Tibial artery (tissue), 4 donors: Measurements from ENCODE around the gene GRIN3B.

ENCODE experiments used
- DNase-seq, 2 donors: peaks; one replicate each; pipeline ENCODE4 v3.0.0-alpha.2; 2019
- H3K27ac ChIP-seq, 2 donors: fragments of 200-600 bp; sonication (generic) in 1 of 2; 1 replicate in 1 of 2; 2 replicates in 1 of 2; pipeline ENCODE4 v1.5.1; 2018 to 2019; ENCODE audit warnings: mild to moderate bottlenecking in 1 of 2
- H3K27me3 ChIP-seq, 2 donors: fragments of 200-600 bp; sonication (generic) in 1 of 2; one replicate each; pipeline versions ENCODE4 v1.5.1 to v1.6.0; 2016 to 2019
- H3K36me3 ChIP-seq, 3 donors: fragments of 200-600 bp; sonication (generic) in 2 of 3; one replicate each; pipeline ENCODE4 v1.5.1; 2016 to 2019; ENCODE audit warnings: mild to moderate bottlenecking in 2 of 3
- H3K4me1 ChIP-seq, 4 donors: fragments of 200-600 bp; sonication (generic) in 2 of 4; 1 replicate in 3 of 4; 2 replicates in 1 of 4; pipeline ENCODE4 v1.5.1; 2016 to 2019
- H3K4me3 ChIP-seq, 2 donors: fragments of 200-600 bp; sonication (generic) in 1 of 2; 1 replicate in 1 of 2; 2 replicates in 1 of 2; pipeline ENCODE4 v1.5.1; 2018 to 2019; ENCODE audit warnings: mild to moderate bottlenecking in 2 of 2
- H3K9me3 ChIP-seq, 3 donors: fragments of 200-600 bp; sonication (generic) in 1 of 3; one replicate each; pipeline ENCODE4 v1.5.1; 2016 to 2019
- intact Hi-C: fragments of 100-400 bp; cut with DNase I; formaldehyde crosslinking; loops from one replicate; pipeline ENCODE4 v1.15.0; 2023; ENCODE audit warnings: low total_unique reads
- TF ChIP-seq, protein P1 (sequence below), 2 experiments: fragments of 200-600 bp in 1 of 2; fragments of 450-650 bp in 1 of 2; IDR thresholded peaks; one replicate each; pipeline ENCODE4 v1.5.1; 2017 to 2019; ENCODE audit warnings: antibody characterized with exemption in 2 of 2, mild to moderate bottlenecking in 1 of 2, moderate library complexity in 1 of 2

The GRIN3B gene

DNA sequence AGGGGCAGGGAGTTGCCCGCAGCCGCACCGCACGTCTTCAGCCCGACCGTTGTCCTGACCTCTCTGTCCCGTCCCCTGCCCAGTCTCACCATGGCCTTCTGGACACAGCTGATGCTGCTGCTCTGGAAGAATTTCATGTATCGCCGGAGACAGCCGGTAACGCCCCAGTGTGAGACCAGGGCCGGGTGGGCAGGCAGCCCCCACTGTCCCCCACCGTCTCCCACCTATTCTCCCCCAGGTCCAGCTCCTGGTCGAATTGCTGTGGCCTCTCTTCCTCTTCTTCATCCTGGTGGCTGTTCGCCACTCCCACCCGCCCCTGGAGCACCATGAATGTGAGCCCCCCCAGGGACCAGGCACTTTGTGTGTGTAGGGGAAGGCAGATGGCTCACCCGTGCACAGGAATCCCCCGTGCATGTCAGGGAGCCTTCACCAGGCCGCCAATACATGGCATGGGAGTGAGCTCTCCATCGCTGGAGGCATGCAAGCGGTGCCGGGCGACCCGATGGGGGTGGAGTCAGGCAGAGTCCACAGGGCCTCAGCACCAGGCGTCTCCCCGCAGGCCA, 41.1 kb downstream of the GRIN3B start:
- Histone ChIP-seq H3K4me1 (peaks cover 0 to 56% (median 40%) of the 10 kb centered on the region in 4 donors), H3K27me3 (peaks cover 0 to 27% of the 10 kb centered on the region in 2 donors), H3K36me3 (peaks cover 12 to 18% (median 14%) of the 10 kb centered on the region in 3 donors), H3K9me3 (no peaks in the 10 kb centered on the region), H3K27ac (peak overlapping the region in 1 of 2 donors; percentile 62), H3K4me3 (peak overlapping the region; percentile 11 to 48)
- intact Hi-C loops, result loop anchor here (5.0 kb wide), 1 partner anchor 51 kb away; no protein-coding TSS in a partner anchor
- DNase-seq, result no peak
- TF ChIP-seq, protein P1, sequence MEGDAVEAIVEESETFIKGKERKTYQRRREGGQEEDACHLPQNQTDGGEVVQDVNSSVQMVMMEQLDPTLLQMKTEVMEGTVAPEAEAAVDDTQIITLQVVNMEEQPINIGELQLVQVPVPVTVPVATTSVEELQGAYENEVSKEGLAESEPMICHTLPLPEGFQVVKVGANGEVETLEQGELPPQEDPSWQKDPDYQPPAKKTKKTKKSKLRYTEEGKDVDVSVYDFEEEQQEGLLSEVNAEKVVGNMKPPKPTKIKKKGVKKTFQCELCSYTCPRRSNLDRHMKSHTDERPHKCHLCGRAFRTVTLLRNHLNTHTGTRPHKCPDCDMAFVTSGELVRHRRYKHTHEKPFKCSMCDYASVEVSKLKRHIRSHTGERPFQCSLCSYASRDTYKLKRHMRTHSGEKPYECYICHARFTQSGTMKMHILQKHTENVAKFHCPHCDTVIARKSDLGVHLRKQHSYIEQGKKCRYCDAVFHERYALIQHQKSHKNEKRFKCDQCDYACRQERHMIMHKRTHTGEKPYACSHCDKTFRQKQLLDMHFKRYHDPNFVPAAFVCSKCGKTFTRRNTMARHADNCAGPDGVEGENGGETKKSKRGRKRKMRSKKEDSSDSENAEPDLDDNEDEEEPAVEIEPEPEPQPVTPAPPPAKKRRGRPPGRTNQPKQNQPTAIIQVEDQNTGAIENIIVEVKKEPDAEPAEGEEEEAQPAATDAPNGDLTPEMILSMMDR (IDR thresholded peaks at IDR 0.05), result no peak

DNA sequence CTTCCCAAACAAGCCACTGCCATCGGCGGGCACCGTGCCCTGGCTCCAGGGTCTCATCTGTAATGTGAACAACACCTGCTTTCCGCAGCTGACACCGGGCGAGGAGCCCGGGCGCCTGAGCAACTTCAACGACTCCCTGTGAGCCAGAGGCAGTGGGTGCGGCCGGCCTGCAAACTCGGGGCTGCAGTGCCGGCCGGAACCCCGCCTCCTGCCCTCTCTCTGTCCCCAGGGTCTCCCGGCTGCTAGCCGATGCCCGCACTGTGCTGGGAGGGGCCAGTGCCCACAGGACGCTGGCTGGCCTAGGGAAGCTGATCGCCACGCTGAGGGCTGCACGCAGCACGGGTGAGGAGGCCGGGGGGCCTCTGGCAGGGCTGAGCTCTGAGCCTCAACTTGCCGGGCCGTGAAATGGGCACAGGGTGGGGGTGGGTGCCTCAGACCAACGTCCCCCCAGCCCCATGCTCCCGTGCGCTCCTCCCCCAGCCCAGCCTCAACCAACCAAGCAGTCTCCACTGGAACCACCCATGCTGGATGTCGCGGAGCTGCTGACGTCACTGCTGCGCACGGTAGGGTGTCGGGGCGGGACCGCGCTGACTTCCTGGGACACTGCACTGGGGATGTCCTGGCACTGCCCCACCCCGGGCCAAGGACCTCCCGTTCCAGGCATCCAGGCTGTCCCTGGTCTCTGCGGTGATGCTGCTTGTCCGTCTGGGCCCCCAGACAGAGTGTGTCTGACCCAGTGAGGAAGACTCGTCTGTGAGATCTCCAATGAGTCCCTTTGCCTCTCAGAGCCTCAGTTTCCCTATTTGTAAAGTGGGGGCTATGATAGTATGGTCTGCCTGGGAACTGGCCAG, 41.8 kb downstream of the GRIN3B start:
- DNase-seq, result peak in 1 of 2 donors; percentile 85
- intact Hi-C loops, result loop anchor here (5.0 kb wide), 1 partner anchor 50 kb away; no protein-coding TSS in a partner anchor
- no peaks in the 10 kb centered on the region for H3K9me3 ChIP-seq
- H3K4me3 ChIP-seq, result peak overlapping the region in 1 of 2 donors; percentile 11
- H3K27me3 ChIP-seq, result peaks cover 0 to 27% of the 10 kb centered on the region in 2 donors
- H3K36me3 ChIP-seq, result peaks cover 5 to 10% (median 7%) of the 10 kb centered on the region in 3 donors
- TF ChIP-seq, protein P1 (IDR thresholded peaks at IDR 0.05), result no peak
- peaks cover 0 to 56% (median 40%) of the 10 kb centered on the region in 4 donors for H3K4me1 ChIP-seq
- H3K27ac ChIP-seq, result peak overlapping the region; percentile 23 to 62

DNA sequence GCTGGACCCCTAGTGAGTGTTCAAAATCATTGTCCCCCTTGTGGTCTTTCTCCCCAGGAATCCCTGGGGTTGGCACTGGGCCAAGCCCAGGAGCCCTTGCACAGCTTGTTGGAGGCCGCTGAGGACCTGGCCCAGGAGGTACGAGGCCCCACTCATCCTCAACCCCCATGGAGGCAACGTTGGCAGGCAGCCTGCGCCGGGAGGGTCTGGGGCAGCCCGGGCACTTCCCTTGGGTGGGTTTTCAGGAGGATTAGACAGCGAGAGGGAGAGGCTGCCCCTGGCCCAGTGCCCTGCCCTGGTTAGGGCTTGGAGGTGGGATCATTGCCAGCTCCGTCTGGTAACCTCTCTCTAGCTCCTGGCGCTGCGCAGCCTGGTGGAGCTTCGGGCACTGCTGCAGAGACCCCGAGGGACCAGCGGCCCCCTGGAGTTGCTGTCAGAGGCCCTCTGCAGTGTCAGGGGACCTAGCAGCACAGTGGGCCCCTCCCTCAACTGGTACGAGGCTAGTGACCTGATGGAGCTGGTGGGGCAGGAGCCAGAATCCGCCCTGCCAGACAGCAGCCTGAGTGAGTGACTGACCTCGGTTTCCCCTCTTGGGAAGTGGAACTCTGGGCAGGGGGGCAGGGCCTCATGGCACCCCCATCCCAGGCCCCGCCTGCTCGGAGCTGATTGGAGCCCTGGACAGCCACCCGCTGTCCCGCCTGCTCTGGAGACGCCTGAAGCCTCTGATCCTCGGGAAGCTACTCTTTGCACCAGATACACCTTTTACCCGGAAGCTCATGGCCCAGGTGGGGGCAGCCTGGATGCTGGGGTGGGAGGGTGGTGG, 42.7 kb downstream of the GRIN3B start:
- Histone ChIP-seq H3K4me3 (no peak overlapping the region), H3K36me3 (peaks cover 0 to 2% (median 0%) of the 10 kb centered on the region in 3 donors), H3K27me3 (peaks cover 0 to 27% of the 10 kb centered on the region in 2 donors), H3K27ac (peak overlapping the region; percentile 23 to 62), H3K4me1 (peaks cover 0 to 51% (median 37%) of the 10 kb centered on the region in 4 donors), H3K9me3 (no peaks in the 10 kb centered on the region)
- intact Hi-C loops, result loop anchor here (5.0 kb wide), 1 partner anchor 49 kb away; no protein-coding TSS in a partner anchor
- TF ChIP-seq, protein P1 (IDR thresholded peaks at IDR 0.05), result no peak
- no peak for DNase-seq

DNA sequence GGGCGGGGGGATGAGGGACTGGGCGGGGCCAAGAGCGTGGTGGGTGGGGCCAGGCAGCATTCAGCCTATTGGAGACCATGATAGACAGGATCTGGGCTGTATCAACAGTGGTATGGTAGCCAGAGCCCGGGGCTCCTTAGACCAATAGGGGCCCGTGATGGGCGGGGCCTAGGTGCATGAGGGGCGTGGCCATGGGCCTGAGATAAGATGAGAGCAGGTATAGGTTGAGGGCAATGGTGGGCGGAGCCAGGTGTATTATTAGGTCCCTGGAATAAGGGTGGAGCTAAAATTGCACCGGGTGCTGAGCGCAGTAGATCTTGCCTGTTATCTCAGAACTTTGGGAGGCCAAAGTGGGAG, 45.0 kb downstream of the GRIN3B start:
- no peak overlapping the region for H3K4me3 ChIP-seq
- H3K27ac ChIP-seq, result no peak overlapping the region
- intact Hi-C loops, result no loop called here
- DNase-seq, result no peak
- TF ChIP-seq, protein P1 (IDR thresholded peaks at IDR 0.05), result no peak
- H3K9me3 ChIP-seq, result no peaks in the 10 kb centered on the region
- H3K4me1 ChIP-seq, result peaks cover 0 to 30% (median 26%) of the 10 kb centered on the region in 4 donors
- no peaks in the 10 kb centered on the region for H3K36me3 ChIP-seq
- H3K27me3 ChIP-seq, result peaks cover 0 to 27% of the 10 kb centered on the region in 2 donors

DNA sequence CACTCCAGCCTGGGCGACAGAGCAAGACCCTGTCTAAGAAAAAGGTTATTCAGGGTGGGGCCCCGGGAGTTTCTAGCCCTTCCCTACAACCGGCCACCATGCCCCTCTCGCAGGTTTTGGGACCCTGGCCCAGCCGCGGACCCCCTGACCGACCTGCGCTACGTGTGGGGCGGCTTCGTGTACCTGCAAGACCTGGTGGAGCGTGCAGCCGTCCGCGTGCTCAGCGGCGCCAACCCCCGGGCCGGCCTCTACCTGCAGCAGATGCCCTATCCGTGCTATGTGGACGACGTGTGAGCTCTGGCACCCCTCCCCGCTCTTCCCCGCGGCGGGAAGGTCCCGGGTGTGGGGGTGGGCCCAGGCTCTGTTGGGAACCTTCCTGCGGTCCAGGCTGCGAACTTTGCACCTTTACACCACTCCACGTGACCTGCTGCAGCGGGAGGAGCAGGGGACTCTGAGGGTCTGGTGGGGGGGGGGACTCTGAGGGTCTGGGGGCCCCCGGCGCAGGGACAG, 46.0 kb downstream of the GRIN3B start:
- H3K36me3 ChIP-seq, result no peaks in the 10 kb centered on the region
- TF ChIP-seq, protein P1 (IDR thresholded peaks at IDR 0.05), result no peak
- no peak for DNase-seq
- no peak overlapping the region for H3K4me3 ChIP-seq
- no peak overlapping the region for H3K27ac ChIP-seq
- peaks cover 0 to 27% of the 10 kb centered on the region in 2 donors for H3K27me3 ChIP-seq
- no peaks in the 10 kb centered on the region for H3K9me3 ChIP-seq
- peaks cover 0 to 21% (median 16%) of the 10 kb centered on the region in 4 donors for H3K4me1 ChIP-seq
- intact Hi-C loops, result no loop called here
